ENCODE measurements around the gene VWC2L.

GRCh38 chr2:214492152-214492551, 81.3 kb downstream of the VWC2L start:
- TF ChIP-seq, protein P1, sequence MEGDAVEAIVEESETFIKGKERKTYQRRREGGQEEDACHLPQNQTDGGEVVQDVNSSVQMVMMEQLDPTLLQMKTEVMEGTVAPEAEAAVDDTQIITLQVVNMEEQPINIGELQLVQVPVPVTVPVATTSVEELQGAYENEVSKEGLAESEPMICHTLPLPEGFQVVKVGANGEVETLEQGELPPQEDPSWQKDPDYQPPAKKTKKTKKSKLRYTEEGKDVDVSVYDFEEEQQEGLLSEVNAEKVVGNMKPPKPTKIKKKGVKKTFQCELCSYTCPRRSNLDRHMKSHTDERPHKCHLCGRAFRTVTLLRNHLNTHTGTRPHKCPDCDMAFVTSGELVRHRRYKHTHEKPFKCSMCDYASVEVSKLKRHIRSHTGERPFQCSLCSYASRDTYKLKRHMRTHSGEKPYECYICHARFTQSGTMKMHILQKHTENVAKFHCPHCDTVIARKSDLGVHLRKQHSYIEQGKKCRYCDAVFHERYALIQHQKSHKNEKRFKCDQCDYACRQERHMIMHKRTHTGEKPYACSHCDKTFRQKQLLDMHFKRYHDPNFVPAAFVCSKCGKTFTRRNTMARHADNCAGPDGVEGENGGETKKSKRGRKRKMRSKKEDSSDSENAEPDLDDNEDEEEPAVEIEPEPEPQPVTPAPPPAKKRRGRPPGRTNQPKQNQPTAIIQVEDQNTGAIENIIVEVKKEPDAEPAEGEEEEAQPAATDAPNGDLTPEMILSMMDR (IDR thresholded peaks at IDR 0.05; ENCODE audit: insufficient read depth, low read length): no peak
- no peak for TF ChIP-seq GABPA (IDR thresholded peaks at IDR 0.05; ENCODE audit: low read depth)

Data from HL-60 (cell line).